Activated naive CD8-positive, alpha-beta T cell treated with anti-CD3 and anti-CD28 coated beads, Interleukin-2, amount 50 U/mL, for 24 hours (primary cell): ENCODE results near the gene TNFRSF25.
A peak's percentile ranks its signal among the peaks of the same experiment; 100 is the strongest.
"Not testable (repeated sequence)": the region's sequence is repeated elsewhere in the genome, so short reads cannot be mapped to it uniquely, and the experiment has no call there.

Experiments
- ATAC-seq: fragments of 150-1000 bp; cut with Tn5 transposase; one replicate; pipeline ENCODE4 v1.10.0; 2021
- DNase-seq: peaks from one replicate; pipeline ENCODE4 v3.0.0; 2021
- H3K27ac Mint-ChIP-seq: one replicate; pipeline ENCODE4 v1.8.0; 2021; ENCODE audit warnings: mild to moderate bottlenecking, mixed read lengths
- H3K27me3 Mint-ChIP-seq: one replicate; pipeline ENCODE4 v1.8.0; 2021; ENCODE audit warnings: mixed read lengths
- H3K36me3 Mint-ChIP-seq: one replicate; pipeline ENCODE4 v1.8.0; 2021; ENCODE audit warnings: low read depth, mixed read lengths
- H3K4me1 Mint-ChIP-seq: one replicate; pipeline ENCODE4 v1.8.0; 2021; ENCODE audit warnings: mixed read lengths
- H3K4me3 Mint-ChIP-seq: one replicate; pipeline ENCODE4 v1.8.0; 2021; ENCODE audit warnings: mild to moderate bottlenecking, moderate library complexity, mixed read lengths
- H3K9me3 Mint-ChIP-seq: one replicate; pipeline ENCODE4 v1.8.0; 2021; ENCODE audit warnings: mixed read lengths

TNFRSF25 gene

DNA sequence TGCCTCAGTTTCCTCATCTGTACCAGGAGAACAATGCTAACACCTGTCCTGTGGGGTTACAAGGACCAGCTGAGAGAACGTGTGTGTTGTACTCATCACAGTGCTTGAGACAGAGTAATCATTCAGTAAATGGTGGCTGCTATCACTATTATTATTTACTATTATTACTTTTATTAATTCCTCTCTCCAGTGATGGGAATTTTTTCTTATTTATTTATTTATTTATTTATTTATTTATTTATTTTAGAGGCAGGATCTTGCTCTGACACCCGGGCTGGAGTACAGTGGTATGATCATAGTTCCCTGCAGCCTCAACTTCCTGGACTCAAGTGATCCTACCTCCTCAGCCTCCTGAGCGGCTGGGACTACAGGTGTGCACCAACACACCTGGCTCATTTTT lies 29.7 kb downstream of the TNFRSF25 start:
- not testable (repeated sequence) for ATAC-seq, H3K27ac Mint-ChIP-seq, H3K4me3 Mint-ChIP-seq, H3K9me3 Mint-ChIP-seq, DNase-seq, H3K4me1 Mint-ChIP-seq, H3K36me3 Mint-ChIP-seq
- peaks cover 28% of the 10 kb centered on the region for H3K27me3 Mint-ChIP-seq

GRCh38 chr1:6435547-6435946 lies 30.4 kb downstream of the TNFRSF25 start:
- no peak overlapping the region for H3K27ac Mint-ChIP-seq
- H3K36me3 Mint-ChIP-seq: no peaks in the 10 kb centered on the region
- no peak overlapping the region for H3K4me3 Mint-ChIP-seq
- DNase-seq: no peak
- peaks cover 5% of the 10 kb centered on the region for H3K4me1 Mint-ChIP-seq
- H3K27me3 Mint-ChIP-seq: peaks cover 26% of the 10 kb centered on the region
- ATAC-seq: no peak
- H3K9me3 Mint-ChIP-seq: no peaks in the 10 kb centered on the region

DNA sequence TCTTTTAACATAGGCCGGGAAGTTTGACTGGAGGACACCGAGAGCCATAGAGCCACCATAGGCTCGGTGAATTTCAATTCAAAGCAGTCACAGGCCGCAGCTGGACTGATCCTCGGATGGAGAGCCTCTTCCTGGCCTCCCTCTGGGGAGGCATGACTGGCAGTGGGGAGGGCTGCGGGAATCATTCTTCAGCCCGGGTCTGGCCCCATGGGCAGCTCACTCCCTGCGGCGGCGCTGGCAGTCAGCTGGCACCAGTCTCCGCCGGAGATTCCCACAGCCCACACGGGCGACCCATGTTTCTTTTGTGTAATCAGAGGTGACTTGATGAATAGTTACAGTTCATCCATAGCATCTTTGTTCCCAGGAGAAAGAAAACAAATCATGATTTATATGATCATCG lies 30.8 kb downstream of the TNFRSF25 start:
- Mint-ChIP-seq H3K27ac (no peak overlapping the region), H3K36me3 (no peaks in the 10 kb centered on the region), H3K27me3 (peaks cover 29% of the 10 kb centered on the region), H3K9me3 (no peaks in the 10 kb centered on the region), H3K4me3 (no peak overlapping the region), H3K4me1 (peaks cover 5% of the 10 kb centered on the region)
- DNase-seq (no peak), ATAC-seq (no peak)

DNA sequence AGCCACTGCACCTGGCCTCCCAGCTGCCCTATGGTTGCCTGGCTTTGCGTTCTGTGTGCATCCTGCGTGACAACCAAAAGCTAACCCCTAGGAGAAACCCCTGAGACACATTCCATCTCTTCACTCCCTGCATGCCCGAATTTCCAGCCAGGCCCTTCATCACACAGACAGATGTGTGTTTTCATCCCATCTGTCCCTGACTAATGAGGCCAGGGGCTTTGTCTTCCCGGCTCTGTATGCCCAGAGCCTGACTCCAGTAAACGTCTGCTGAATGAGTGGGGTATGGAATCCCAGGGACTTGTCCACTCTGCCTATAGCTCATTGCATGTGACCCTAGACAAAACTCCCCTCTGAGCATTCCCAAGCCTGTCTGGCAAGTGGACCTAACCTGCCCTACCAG lies 31.8 kb downstream of the TNFRSF25 start:
- DNase-seq (no peak), ATAC-seq (no peak)
- Mint-ChIP-seq H3K36me3 (no peaks in the 10 kb centered on the region), H3K27me3 (peaks cover 28% of the 10 kb centered on the region), H3K27ac (no peak overlapping the region), H3K4me3 (no peak overlapping the region), H3K9me3 (no peaks in the 10 kb centered on the region), H3K4me1 (peaks cover 2% of the 10 kb centered on the region)

DNA sequence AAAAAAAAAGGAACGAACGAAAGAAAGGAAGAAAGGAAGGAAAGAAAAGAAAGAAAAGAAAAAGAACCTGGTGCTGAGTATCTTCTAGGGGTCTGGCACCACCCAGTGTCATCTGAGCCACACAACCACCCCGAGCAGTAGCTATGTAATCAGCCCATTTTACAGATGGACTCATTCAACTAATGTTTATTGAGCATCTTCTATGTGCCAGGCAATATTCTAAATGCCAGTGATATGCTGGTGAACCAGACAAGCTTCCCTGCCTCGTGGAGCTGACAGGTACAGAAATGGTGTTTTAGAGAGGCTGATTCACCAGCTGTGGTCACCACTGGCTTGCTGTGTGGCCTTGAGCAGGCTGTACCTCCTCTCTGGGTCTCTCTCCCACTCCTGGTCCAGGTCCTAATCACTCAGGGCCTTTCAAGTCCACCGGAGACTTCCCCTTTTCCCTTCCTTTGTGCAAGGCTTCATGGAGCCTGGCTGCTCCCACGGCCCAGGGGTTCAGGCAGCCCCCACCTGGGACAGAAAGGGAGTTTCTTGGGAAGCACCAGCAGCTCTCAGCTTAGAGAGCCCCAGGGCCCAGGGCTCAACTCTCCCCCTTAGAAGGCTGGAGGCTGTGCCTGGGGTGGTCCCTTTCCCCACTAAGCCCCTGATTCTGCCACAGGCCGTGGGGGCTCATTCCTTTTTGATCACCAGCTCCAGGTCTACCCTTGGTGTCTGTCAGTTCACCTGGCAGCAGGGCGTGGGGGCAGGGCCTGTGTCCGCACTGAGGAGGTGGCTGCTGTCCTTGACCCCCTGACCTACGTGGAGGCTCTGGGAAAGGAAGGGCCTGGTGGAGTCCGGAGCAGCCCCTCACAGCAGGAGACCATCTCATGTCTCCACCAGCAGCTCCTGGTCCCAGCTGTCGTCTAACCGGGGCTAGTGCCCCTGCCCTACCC lies 34.1 kb downstream of the TNFRSF25 start:
- not testable (repeated sequence) for H3K36me3 Mint-ChIP-seq, DNase-seq, H3K4me3 Mint-ChIP-seq, H3K4me1 Mint-ChIP-seq, H3K27ac Mint-ChIP-seq, ATAC-seq, H3K9me3 Mint-ChIP-seq
- H3K27me3 Mint-ChIP-seq: peaks cover 19% of the 10 kb centered on the region

DNA sequence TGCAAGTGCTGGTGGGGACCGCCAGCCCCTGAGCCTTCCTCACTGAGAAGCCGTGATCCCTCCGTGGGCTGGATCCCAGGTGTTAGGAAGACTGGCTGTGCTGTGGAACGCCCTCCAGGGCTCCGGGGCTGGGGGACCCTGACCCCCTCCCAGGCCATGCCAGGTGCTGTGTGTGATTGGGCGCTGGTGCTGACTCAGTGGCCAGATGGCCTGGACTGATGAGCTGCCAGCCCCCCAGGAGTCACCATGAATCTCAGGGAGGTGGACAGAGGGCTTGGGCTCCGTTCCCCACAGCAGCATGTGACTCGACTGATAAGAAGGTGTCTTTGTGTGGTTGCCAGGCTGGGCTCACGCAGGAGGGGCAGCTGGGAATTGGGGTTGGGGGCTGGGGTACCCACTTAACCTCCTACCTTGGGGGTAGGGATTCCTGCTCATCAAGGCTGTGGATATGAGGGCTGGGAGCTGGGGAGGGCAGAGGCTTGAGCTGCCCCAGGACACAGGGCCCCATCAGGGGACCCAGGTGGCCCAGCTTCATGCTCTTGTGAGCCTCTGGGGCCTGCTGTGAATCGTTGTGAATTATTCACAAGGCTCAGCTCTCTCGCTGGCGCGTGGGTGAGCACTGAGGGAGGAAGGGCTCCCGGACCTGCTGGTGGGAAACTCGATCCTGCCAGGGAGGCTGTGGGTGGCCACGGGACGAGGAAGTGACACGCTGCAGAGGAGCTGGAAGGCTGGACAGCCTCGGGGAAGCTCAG lies 36.1 kb downstream of the TNFRSF25 start:
- H3K36me3 Mint-ChIP-seq, H3K4me1 Mint-ChIP-seq, ATAC-seq, DNase-seq, H3K4me3 Mint-ChIP-seq, H3K27ac Mint-ChIP-seq, H3K9me3 Mint-ChIP-seq: not testable (repeated sequence)
- H3K27me3 Mint-ChIP-seq: peaks cover 27% of the 10 kb centered on the region

DNA sequence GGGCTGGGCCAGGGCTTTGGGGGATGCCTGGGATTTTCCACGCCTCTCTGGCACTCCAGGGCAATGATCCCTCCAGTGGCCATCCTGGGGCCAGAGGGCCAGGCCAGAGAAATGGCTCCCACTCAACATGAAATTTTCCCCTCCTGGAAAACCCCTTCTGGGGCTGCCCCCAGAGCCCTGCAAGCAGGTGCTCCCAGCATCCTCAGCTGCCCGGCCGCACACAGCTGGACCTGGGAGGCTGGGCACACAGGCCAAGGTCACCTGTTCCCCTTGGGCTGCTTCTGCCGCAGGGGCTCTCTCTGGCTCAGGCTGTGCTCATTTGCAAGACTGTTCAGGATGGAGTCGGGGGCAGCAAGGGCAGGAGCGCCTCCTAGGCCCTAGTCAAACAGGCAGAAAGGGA lies 37.5 kb downstream of the TNFRSF25 start:
- H3K4me1 Mint-ChIP-seq, H3K27ac Mint-ChIP-seq, H3K36me3 Mint-ChIP-seq, ATAC-seq, H3K9me3 Mint-ChIP-seq, DNase-seq, H3K4me3 Mint-ChIP-seq: not testable (repeated sequence)
- peaks cover 34% of the 10 kb centered on the region for H3K27me3 Mint-ChIP-seq

GRCh38 chr1:6427441-6428390 lies 38.3 kb downstream of the TNFRSF25 start:
- H3K9me3 Mint-ChIP-seq: no peaks in the 10 kb centered on the region

GRCh38 chr1:6426972-6427350 lies 39.0 kb downstream of the TNFRSF25 start:
- ATAC-seq: no peak
- Mint-ChIP-seq H3K4me3 (no peak overlapping the region), H3K9me3 (no peaks in the 10 kb centered on the region), H3K36me3 (no peaks in the 10 kb centered on the region), H3K4me1 (peaks cover 6% of the 10 kb centered on the region), H3K27ac (no peak overlapping the region), H3K27me3 (peaks cover 45% of the 10 kb centered on the region)
- no peak for DNase-seq

More at GRCh38 chr1:6427441-6428390, 38.3 kb downstream of the TNFRSF25 start:
- H3K36me3 Mint-ChIP-seq: no peaks in the 10 kb centered on the region
- no peak overlapping the region for H3K4me3 Mint-ChIP-seq
- ATAC-seq (no peak), DNase-seq (no peak)
- H3K27me3 Mint-ChIP-seq: peaks cover 40% of the 10 kb centered on the region
- peaks cover 6% of the 10 kb centered on the region for H3K4me1 Mint-ChIP-seq
- no peak overlapping the region for H3K27ac Mint-ChIP-seq

GRCh38 chr1:6426277-6426971 lies 39.5 kb downstream of the TNFRSF25 start:
- ATAC-seq: no peak
- Mint-ChIP-seq H3K27ac (no peak overlapping the region), H3K27me3 (peaks cover 51% of the 10 kb centered on the region), H3K4me3 (no peak overlapping the region), H3K9me3 (no peaks in the 10 kb centered on the region), H3K36me3 (no peaks in the 10 kb centered on the region), H3K4me1 (peaks cover 6% of the 10 kb centered on the region)
- no peak for DNase-seq

- H3K4me1 Mint-ChIP-seq: peaks cover 8% of the 10 kb centered on the region
- ATAC-seq (no peak), DNase-seq (no peak)
- no peaks in the 10 kb centered on the region for H3K9me3 Mint-ChIP-seq
- H3K27ac Mint-ChIP-seq: no peak overlapping the region
- H3K36me3 Mint-ChIP-seq: no peaks in the 10 kb centered on the region
- no peak overlapping the region for H3K4me3 Mint-ChIP-seq
- peaks cover 57% of the 10 kb centered on the region for H3K27me3 Mint-ChIP-seq
Measured at GRCh38 chr1:6425658-6426057, 40.3 kb downstream of the TNFRSF25 start.

GRCh38 chr1:6424619-6425593 lies 41.1 kb downstream of the TNFRSF25 start, which contains the start of gene ESPN:
ESPN (plus strand) TSS chr1:6424776; CDS start chr1:6424956, 180 bp downstream.
- H3K4me1 Mint-ChIP-seq: peaks cover 8% of the 10 kb centered on the region
- H3K27me3 Mint-ChIP-seq: peaks cover 58% of the 10 kb centered on the region
- no peak within 1 kb of the TSS for H3K27ac Mint-ChIP-seq
- H3K9me3 Mint-ChIP-seq: no peaks in the 10 kb centered on the region
- no peak for ATAC-seq
- no peak for DNase-seq
- no peaks in the 10 kb centered on the region for H3K36me3 Mint-ChIP-seq
- peak within 1 kb of the TSS; percentile 21 for H3K4me3 Mint-ChIP-seq
